ENCODE measurements around the gene BMI1.

Gene BMI1

DNA sequence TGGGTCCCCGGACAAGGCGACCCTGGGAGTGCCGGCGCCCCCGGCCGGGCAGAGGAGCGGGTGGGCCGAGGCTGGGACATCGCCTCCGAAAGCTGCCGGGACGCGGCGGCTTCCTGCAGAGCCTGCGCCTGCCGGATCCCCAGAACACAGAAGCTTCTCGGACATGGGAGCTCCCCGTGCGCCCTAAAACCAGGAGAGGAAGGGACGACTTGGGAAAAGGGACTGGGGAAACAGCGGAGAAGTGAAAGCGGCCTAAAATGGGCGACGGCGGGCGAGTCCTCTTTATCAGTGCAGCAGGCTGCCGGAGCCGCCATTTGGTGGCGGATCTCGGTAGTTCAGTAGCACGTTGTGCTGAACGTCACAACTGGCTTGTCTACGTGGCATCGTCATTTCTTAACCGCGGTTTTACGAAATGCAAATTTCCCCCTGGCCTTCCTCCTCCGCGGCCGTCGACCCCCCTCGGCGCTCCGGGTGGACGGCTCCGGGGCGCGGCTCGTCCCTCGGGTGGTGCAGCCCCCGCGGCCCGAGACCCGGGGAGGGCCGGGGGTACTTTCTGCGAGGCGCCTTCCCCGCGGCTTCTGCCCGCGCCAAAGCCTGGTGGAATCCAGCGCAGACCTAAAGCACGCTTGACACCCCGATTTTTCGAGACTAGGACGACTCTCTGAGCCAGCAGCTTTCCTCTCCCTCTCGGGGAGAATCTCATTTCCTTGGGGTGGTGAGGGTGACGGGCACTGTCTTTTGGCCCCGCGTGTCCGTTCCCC lies 14.5 kb downstream of the BMI1 start:
- no peak overlapping the region for H3K4me3 ChIP-seq (ENCODE audit: low read depth, low read length)

DNA sequence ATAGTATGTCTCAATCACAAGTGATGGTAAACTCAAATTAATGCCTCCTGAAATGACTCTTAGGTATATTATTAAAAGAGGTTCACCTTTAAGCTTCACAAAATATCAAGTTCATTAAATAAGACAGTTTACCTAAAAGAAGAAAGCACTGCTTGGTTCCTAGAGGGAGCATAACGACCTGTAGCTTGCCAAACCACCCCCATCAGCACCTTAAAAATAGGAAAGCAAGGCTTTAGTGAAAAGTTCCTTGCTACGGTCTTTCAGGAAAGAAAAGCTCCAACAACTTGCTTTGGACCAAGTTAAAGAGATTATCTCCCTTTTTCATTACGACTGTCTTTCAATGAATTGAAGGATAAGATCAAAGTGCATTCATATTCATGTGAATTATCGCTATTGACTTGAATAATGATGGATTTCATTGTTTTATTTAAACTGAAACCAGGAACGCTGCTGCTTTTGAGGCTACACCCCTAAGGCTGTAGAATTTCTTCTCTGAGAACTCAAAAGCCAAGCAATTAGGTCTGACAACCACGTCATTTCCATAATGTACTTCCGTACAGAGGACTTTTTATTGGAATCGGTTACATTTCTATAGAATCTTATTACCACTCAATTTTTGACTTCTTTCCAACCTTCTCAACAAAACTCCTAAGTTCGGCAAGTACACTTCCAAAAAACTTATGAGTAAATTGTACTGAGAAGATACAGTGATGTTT lies 17.4 kb downstream of the BMI1 start:
- CTCF ChIA-PET, result interaction anchor here (1.0 to 1.6 kb wide), 2 partner anchors 345 to 347 kb away, joined by 3 to 7 read pairs; no protein-coding TSS in a partner anchor
- H3K9me3 ChIP-seq (ENCODE audit: control insufficient read depth, insufficient read depth, low read depth, low read length), result no peaks in the 10 kb centered on the region
- H3K4me3 ChIP-seq (ENCODE audit: low read depth, low read length), result no peak overlapping the region
- H3K4me1 ChIP-seq (ENCODE audit: control insufficient read depth, insufficient read depth, low read length), result peaks cover 4% of the 10 kb centered on the region
- TF ChIP-seq, protein P1, sequence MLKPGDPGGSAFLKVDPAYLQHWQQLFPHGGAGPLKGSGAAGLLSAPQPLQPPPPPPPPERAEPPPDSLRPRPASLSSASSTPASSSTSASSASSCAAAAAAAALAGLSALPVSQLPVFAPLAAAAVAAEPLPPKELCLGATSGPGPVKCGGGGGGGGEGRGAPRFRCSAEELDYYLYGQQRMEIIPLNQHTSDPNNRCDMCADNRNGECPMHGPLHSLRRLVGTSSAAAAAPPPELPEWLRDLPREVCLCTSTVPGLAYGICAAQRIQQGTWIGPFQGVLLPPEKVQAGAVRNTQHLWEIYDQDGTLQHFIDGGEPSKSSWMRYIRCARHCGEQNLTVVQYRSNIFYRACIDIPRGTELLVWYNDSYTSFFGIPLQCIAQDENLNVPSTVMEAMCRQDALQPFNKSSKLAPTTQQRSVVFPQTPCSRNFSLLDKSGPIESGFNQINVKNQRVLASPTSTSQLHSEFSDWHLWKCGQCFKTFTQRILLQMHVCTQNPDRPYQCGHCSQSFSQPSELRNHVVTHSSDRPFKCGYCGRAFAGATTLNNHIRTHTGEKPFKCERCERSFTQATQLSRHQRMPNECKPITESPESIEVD (tag by site-specific recombination; IDR thresholded peaks at IDR 0.05), result peak; percentile 62
- peak; percentile 84 for TF ChIP-seq REST (tag by site-specific recombination; IDR thresholded peaks at IDR 0.05)
- TF ChIP-seq HIC1 (tag by site-specific recombination; IDR thresholded peaks at IDR 0.05), result 0 out of 2 replicates have a peak, but pooled peaks have one; percentile 16
- no peak for TF ChIP-seq ZNF335 (tag by site-specific recombination; conservative IDR thresholded peaks at IDR 0.05)
- peak; percentile 8; the same call in 1 of the 2 replicates for TF ChIP-seq FEZF1 (tag by site-specific recombination; IDR thresholded peaks at IDR 0.05)
- TF ChIP-seq ZNF366 (tag by site-specific recombination; conservative IDR thresholded peaks at IDR 0.05), result 0 out of 2 replicates have a peak, but pooled peaks have one; percentile 38
- TF ChIP-seq ZNF629 (tag by site-specific recombination; IDR thresholded peaks at IDR 0.05), result peak; percentile 61; the same call in 1 of the 2 replicates
- TF ChIP-seq ZNF341 (tag by site-specific recombination; IDR thresholded peaks at IDR 0.05; ENCODE audit: low read depth), result peak; percentile 53; the same call in 1 of the 2 replicates
- TF ChIP-seq ZBTB8A (tag by site-specific recombination; IDR thresholded peaks at IDR 0.05), result 0 out of 2 replicates have a peak, but pooled peaks have one; percentile 16
- TF ChIP-seq PRDM2 (tag by site-specific recombination; IDR thresholded peaks at IDR 0.05; ENCODE audit: borderline replicate concordance), result no peak
- POLR2A ChIA-PET, result interaction anchor here (1.2 kb wide), 1 partner anchor 22 kb away, joined by 4 read pairs; the partner anchor contains the start of gene COMMD3
- no peak overlapping the region for H3K27ac ChIP-seq (ENCODE audit: extremely low read depth, low read depth, low read length)
- H3K36me3 ChIP-seq (ENCODE audit: control insufficient read depth in 2 of 2, insufficient read depth in 1 of 2, low read length in 2 of 2), result peaks cover 0 to 3% of the 10 kb centered on the region in 2 experiments; a peak in 1 of 3 replicates

More for the DNA sequence above, 14.5 kb downstream of the BMI1 start:
- Histone ChIP-seq H3K36me3 (ENCODE audit: control insufficient read depth in 2 of 2, insufficient read depth in 1 of 2, low read length in 2 of 2) (peaks cover 4 to 6% of the 10 kb centered on the region in 2 experiments; a peak in 2 of 3 replicates), H3K4me1 (ENCODE audit: control insufficient read depth, insufficient read depth, low read length) (peaks cover 4% of the 10 kb centered on the region), H3K27ac (ENCODE audit: extremely low read depth, low read depth, low read length) (no peak overlapping the region), H3K9me3 (ENCODE audit: control insufficient read depth, insufficient read depth, low read depth, low read length) (no peaks in the 10 kb centered on the region)
- POLR2A ChIA-PET, result no interaction called here
- TF ChIP-seq, protein P1 (tag by site-specific recombination; IDR thresholded peaks at IDR 0.05), result no peak
- CTCF ChIA-PET, result interaction anchor here (0.6 kb wide), 1 partner anchor 653 kb away, joined by 3 read pairs; no protein-coding TSS in a partner anchor
